NCI-H460 (cell line): ENCODE results near the gene PKP3. TPM values are rescaled to one million over a fixed set of nuclear protein-coding genes. Genes with fewer than 3 reads are reported as not detected.
"Not testable (repeated sequence)": the region's sequence is repeated elsewhere in the genome, so short reads cannot be mapped to it uniquely, and the experiment has no call there.

ENCODE experiments used
- DNase-seq: peaks from one replicate; pipeline ENCODE4 v3.0.0-alpha.2; 2016; ENCODE audit warnings: low read depth; ENCODE audit errors: extremely low read depth
- total RNA-seq: library from RNA; depleted of rRNA; stranded (reverse); fragments of >200 nt; shearing (Covaris generic); gene quantifications from 2 replicates; pipeline ENCODE4 v1.2.3, GENCODE V29; 2014

The PKP3 gene
- total RNA-seq, 1 experiment from 2014 or later: 27.7 TPM

DNA sequence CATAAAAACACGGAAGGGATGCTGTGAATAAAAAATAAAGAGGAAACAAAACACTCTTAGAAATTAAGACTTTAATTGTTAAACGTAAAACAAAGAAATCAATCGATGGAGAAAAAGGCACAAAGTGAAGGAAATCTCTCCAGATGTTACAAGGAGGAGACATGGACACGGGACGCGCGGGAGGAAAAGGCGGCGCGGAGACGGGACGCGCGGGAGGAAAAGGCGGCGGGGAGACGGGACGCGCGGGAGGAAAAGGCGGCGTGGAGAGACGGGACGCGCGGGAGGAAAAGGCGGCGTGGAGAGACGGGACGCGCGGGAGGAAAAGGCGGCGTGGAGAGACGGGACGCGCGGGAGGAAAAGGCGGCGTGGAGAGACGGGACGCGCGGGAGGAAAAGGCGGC lies 30.8 kb downstream of the PKP3 start:
- not testable (repeated sequence) for DNase-seq

DNA sequence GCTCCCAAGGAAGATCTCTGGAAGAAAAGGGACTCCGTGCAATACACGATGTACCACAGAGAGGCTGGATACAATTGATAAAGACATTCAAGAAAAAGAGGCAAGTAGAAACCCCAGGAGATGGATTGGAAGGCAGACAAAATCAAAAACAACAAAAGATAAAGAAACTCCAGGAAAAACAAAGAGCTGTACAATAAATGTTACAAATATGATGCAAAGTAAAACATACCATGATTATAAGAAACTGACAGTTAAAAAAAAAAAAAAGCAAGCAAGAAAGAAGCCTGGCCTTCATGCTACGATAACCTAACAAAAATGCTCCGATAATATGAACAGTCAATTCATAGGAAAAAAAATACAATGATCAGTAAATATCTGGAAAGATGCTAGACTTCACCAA lies 31.3 kb downstream of the PKP3 start:
- no peak for DNase-seq

- no peak for DNase-seq
Measured at GRCh38 chr11:426851-427250, 32.8 kb downstream of the PKP3 start.

- DNase-seq: no peak
Measured at GRCh38 chr11:428295-428694, 34.3 kb downstream of the PKP3 start.

DNA sequence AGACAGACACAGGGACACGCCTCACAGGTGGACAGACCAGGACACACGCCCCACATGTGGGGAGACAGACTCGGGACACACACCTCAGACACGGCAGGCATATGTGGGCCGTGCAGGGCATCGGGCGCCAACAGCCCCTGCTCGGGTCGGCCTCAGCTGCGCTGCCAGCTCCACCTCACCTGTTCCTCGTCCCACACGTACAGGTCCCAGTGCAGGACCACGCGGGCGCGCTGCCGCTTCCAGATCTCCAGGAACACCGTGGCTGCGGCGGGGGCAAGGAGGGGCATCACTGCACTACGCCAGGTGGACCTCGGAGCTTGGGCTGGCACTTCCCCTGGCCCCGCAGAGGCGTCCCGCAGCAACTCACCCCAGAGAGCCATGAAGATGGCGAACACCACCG lies 35.4 kb downstream of the PKP3 start:
- no peak for DNase-seq

DNA sequence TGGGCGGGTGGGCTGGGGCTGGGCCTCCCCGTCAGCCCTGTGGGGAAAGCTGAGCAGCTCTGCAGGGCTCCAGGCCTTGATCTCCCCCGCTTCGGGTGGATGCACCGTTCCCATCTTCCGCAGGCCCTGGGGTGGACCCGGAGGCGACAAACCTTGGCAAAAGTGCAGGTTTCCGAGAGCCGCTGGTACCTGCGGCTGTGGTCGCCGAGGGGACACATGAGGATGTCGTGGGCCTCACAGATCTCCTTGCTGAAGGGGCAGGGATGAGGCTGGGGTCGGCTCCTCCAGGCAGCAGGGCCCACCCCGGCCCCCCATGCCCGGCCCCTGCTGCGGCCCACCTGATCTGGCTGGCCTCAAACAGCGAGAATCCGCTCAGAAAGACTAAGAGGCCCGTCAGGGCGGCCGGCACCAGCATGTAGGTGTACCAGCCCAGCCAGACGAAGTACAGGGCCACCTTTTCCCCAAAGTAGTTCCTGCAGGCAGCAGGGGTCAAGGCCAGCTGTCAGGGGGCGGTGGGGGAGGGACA lies 36.0 kb downstream of the PKP3 start:
- no peak for DNase-seq

- no peak for DNase-seq
Measured at GRCh38 chr11:431921-432320, 37.9 kb downstream of the PKP3 start.

GRCh38 chr11:432501-433100 lies 38.6 kb downstream of the PKP3 start:
- DNase-seq: no peak

DNA sequence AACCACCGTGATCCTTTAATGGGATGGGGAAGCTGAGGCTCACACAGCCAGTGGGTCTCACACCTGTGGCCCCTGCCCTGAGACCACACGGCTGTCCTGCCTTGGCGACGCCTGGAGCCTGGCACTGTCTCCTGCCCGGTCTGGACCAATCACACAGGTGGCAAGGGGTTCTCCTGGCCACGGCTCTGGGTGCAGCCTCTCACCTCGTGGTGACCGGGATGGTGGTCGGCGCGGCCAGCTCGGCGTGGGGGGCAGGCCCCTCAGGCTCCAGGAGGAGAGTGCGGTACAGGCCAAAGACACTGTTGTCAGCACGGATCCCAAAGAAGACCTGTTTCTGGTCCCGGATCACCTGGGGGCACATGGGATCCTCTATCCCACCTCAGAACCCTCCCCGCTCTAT lies 39.1 kb downstream of the PKP3 start:
- no peak for DNase-seq

GRCh38 chr11:433641-434040 lies 39.6 kb downstream of the PKP3 start:
- no peak for DNase-seq

- no peak for DNase-seq
Measured at GRCh38 chr11:434496-434895, 40.5 kb downstream of the PKP3 start.

- not testable (repeated sequence) for DNase-seq
Measured at GRCh38 chr11:434999-435740, 41.2 kb downstream of the PKP3 start.

DNA sequence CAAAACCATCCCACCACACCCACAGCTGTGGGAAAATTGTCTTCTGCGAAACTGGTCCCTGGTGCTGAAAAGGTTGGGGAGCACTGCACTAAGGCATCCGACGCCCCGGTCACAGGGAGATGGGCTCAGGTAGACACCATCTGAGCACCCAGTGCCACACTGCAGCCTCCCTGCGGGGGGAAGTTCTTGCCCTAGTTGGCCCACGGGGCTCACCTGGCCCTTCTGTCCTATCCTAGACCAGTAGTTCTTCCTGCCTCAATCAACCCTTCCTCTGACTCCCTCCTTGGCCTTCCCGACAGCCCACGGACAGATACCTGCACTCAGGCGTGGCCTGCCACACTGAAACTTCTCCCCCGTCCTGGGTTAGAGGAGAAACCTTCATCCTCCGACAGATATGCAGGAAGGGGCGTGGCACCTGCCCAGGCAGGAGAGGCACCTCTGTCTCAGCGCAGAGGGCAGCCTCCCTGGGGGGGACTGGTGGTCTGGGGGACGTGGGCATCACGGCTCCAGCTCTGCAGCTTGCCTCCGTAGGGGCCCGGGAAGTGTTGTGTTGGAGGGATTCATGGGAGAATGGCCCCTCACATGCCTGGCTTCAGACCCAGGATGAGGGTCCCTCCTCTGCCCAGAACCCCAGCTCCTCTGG lies 43.3 kb downstream of the PKP3 start:
- DNase-seq: no peak

- no peak for DNase-seq
Measured at GRCh38 chr11:438101-438844, 44.3 kb downstream of the PKP3 start.

- no peak for DNase-seq
Measured at GRCh38 chr11:439315-440064, 45.5 kb downstream of the PKP3 start.

- DNase-seq: no peak
Measured at GRCh38 chr11:440065-441042, 46.3 kb downstream of the PKP3 start.

- DNase-seq: no peak
Measured at GRCh38 chr11:441043-441417, 47.0 kb downstream of the PKP3 start.

DNA sequence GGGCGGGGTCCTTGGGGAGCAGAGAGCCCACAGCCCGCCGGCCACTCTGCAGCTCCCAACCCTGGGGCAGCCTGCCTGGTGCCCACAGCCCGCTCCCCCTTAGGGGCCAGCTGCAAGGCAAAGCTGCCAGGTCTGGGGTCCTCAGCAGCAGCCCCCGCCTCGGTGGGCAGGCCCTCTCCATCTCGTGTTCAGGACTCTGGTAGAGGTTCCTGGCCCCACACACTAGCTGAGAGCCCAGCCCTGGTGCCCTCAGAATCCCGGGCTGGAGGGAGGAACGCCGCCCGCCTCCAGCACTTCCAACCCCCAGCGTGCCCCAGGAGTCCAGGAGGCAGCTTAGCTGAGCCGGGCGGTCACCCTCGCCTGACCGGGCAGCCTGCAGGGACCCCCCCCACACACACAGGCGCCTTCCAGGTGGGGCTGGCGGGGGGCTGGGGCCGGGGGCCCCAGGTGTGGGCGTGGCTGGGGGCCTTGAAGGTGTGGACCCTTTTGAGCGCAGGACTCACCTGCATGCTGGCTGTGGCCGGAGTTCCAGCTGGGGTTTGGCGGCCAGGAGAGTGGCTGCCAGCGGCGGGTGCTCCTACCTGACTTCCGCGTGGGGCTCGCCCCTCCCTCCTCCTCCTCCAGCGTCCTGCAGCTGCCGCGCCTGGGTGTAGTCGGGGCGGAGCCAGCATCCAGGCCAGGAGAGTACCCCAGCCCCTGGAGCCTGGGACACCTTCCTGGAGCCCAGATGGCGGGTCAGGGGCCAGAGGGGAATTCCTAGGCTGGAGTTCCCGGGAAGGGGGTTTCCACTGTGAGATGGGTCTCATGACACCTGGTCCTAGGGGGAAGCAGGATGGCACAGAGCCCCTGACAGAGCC lies 47.6 kb downstream of the PKP3 start, which contains the start of gene ANO9:
TSS of gene ANO9 (minus strand) at position 594 of the 857 bp plus-strand sequence. CDS start at position 509, 85 bp downstream.
- DNase-seq: no peak
